Measurements from ENCODE around the gene SH3D19.

SH3D19 gene

DNA sequence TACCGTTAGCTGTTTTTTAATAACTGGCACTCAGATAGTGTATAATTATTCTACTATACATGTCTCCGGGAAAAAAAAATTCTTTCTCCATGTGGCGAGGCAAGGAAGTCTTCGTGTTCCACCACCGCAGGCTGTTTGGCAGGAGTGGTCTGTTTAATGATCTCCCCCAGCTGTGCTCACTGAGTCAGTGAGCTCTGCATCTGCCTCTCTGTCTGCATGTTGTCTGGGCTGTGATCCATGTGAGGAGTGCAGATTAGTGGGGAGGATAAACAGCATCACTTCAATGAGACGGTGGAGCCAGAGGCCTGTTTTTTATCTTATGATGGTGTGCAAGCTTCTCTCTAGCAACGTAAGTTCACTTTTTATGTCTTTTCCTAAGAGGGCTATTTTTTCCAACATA lies 156.2 kb downstream of the SH3D19 start:
- no peak for DNase-seq (ENCODE audit: low read depth)
- no peak for TF ChIP-seq CTCF (conservative IDR thresholded peaks at IDR 0.05; ENCODE audit: low read depth, low read length)
- no peak overlapping the region for H3K4me3 ChIP-seq (ENCODE audit: low read length)

DNA sequence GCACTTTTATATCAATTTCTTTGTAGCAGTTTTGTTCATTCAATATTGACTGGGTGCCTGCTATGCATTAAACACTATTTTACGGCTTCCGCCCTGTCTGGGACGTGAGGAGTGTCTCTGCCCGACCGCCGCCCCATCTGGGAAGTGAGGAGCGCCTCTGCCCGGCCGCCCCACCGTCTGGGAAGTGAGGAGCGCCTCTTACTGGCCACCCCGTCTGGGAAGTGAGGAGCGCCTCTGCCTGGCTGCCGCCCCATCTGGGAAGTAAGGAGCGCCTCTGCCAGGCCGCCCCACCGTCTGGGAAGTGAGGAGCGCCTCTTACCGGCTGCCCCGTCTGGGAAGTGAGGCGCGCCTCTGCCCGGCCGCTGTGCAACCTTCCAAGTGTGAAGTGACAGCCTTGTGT lies 157.8 kb downstream of the SH3D19 start:
- DNase-seq (ENCODE audit: low read depth) = no peak
- no peak for TF ChIP-seq CTCF (conservative IDR thresholded peaks at IDR 0.05; ENCODE audit: low read depth, low read length)
- no peak overlapping the region for H3K4me3 ChIP-seq (ENCODE audit: low read length)

DNA sequence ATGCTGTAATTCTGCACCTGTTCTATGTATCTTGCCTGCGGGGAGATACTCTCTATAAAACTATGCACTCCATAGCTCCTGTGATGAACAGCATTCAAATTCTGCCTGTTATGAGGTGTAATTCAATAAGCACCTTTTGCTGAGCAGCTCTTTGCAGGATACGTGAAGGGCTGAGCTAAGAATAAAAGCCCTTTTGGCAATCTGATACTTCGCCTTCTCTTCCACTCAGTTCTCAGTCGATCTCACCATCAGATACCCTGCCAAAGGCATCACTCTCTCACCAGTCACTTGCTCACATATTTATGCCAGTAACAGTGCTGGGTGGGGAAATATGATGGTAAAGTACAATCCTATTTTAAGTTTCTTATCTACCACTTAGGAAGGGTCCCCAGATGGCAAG lies 158.8 kb downstream of the SH3D19 start:
- DNase-seq (ENCODE audit: low read depth) = no peak
- H3K4me3 ChIP-seq (ENCODE audit: low read length) = no peak overlapping the region
- no peak for TF ChIP-seq CTCF (conservative IDR thresholded peaks at IDR 0.05; ENCODE audit: low read depth, low read length)

DNA sequence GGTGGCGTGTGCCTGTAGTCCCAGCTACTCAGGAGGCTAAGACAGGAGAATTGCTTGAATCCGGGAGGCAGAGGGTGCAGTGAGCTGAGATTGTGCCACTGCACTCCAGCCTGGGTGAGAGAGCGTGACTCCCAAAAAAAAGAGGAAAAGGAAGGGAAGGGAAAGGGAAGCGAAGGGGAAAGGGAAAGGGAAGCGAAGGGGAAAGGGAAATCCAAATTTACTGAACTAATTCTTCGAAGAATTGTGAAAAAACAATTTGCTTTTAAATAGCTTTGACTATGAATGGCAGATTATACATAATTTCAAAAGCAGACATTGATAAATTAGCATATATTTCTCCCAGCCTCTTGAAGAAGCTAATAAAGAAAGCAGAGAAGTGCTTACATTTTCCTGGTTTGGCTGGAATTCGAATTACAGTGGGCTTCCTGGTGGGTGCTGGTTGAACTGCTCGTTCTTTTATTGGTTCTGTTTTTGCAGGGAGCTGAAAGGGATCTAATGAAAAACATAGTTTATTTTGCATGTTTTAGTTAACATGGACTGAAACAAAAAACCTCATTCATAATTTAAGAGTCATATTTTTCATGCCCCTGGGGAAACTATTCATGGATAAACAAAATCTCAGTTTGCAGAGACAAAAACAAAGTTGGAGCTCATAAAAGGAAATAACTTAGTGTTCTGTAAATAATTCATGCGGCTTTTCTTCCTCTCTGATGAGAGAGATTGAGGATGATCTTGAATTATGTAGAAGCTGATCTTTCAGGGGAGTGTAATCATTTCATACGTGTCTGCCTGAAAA lies 160.0 kb downstream of the SH3D19 start:
- no peak for DNase-seq (ENCODE audit: low read depth)
- no peak for TF ChIP-seq CTCF (conservative IDR thresholded peaks at IDR 0.05; ENCODE audit: low read depth, low read length)
- H3K4me3 ChIP-seq (ENCODE audit: low read length) = no peak overlapping the region

GRCh38 chr4:151163855-151164254 lies 161.6 kb downstream of the SH3D19 start:
- no peak for DNase-seq (ENCODE audit: low read depth)
- no peak for TF ChIP-seq CTCF (conservative IDR thresholded peaks at IDR 0.05; ENCODE audit: low read depth, low read length)
- no peak overlapping the region for H3K4me3 ChIP-seq (ENCODE audit: low read length)

DNA sequence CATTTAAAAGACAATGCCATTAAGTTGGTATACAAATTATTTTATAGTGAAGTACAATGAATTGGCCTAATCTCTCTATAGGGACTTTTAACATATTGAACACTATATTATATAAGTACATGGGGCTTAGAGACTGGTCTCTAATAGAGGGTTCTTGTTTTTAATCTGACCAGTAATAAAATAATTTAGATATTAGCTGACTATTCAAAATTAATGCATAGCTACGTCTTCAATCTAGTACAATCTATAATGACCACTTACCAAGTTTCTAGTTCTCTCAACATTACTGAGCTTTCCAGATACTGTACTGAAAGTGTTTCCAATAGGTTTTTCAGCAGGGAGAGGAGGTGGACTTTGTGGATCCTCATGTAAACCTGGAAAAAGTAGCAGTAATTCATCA lies 166.4 kb downstream of the SH3D19 start:
- H3K4me3 ChIP-seq (ENCODE audit: low read length) = no peak overlapping the region
- TF ChIP-seq CTCF (conservative IDR thresholded peaks at IDR 0.05; ENCODE audit: low read depth, low read length) = no peak
- DNase-seq (ENCODE audit: low read depth) = no peak

- DNase-seq (ENCODE audit: low read depth) = no peak
- no peak for TF ChIP-seq CTCF (conservative IDR thresholded peaks at IDR 0.05; ENCODE audit: low read depth, low read length)
- no peak overlapping the region for H3K4me3 ChIP-seq (ENCODE audit: low read length)
Measured at GRCh38 chr4:151157543-151157942, 167.9 kb downstream of the SH3D19 start.
